Astrocyte (in vitro differentiated cells and primary cell): ENCODE data around the gene MRTFB. TPM values are rescaled to one million over a fixed set of nuclear protein-coding genes. Genes with fewer than 3 reads are reported as not detected.
"Not testable (repeated sequence)": the region's sequence is repeated elsewhere in the genome, so short reads cannot be mapped to it uniquely, and the experiment has no call there.

ENCODE experiments used
- DNase-seq: peaks from one replicate; pipeline ENCODE4 v3.0.0-alpha.2; 2010; ENCODE audit warnings: low read depth
- FAIRE-seq: peaks from 2 replicates; lab custom pipeline; 2011; peaks lifted over from hg19 to GRCh38; lab: Jason Lieb, UNC
- H2AFZ ChIP-seq: 2 replicates; pipeline ENCODE4 v1.6.0; 2012; ENCODE audit warnings: low read depth, low read length, inconsistent platforms
- H3K27ac ChIP-seq: 2 replicates; pipeline ENCODE4 v1.5.1; 2011; ENCODE audit warnings: low read depth, low read length, inconsistent platforms
- H3K27me3 ChIP-seq: 2 replicates; pipeline ENCODE4 v1.6.0; 2011; ENCODE audit warnings: low read length, inconsistent platforms; ENCODE audit not compliant: insufficient read depth
- H3K36me3 ChIP-seq: 2 replicates; pipeline ENCODE4 v1.5.1; 2011; ENCODE audit warnings: low read length, inconsistent platforms; ENCODE audit not compliant: insufficient read depth
- H3K4me1 ChIP-seq: 2 replicates; pipeline ENCODE4 v1.5.1; 2011; ENCODE audit warnings: low read length, inconsistent platforms; ENCODE audit not compliant: insufficient read depth
- H3K4me2 ChIP-seq: 2 replicates; pipeline ENCODE4 v1.6.0; 2012; ENCODE audit warnings: low read length, inconsistent platforms
- H3K4me3 ChIP-seq: 2 replicates; pipeline ENCODE4 v1.5.1; 2011; ENCODE audit warnings: low read depth, mild to moderate bottlenecking, low read length, inconsistent platforms; ENCODE audit not compliant: insufficient read depth
- H3K79me2 ChIP-seq: 2 replicates; pipeline ENCODE4 v1.6.0; 2012; ENCODE audit warnings: mild to moderate bottlenecking, low read length, inconsistent platforms; ENCODE audit not compliant: insufficient read depth
- H3K9ac ChIP-seq: 2 replicates; pipeline ENCODE4 v1.6.0; 2012; ENCODE audit warnings: mild to moderate bottlenecking, low read length, inconsistent platforms
- H3K9me3 ChIP-seq: 2 replicates; pipeline ENCODE4 v1.5.1; 2012; ENCODE audit warnings: low read depth, mild to moderate bottlenecking, low read length, inconsistent platforms; ENCODE audit not compliant: insufficient read depth
- H4K20me1 ChIP-seq: 2 replicates; pipeline ENCODE4 v1.6.0; 2012; ENCODE audit warnings: low read length, inconsistent platforms; ENCODE audit not compliant: insufficient read depth
- H3K27ac Mint-ChIP-seq: one replicate; pipeline ENCODE4 v1.8.0; 2021; ENCODE audit warnings: mild to moderate bottlenecking, mixed read lengths; ENCODE audit not compliant: unreplicated experiment
- H3K27me3 Mint-ChIP-seq: one replicate; pipeline ENCODE4 v1.8.0; 2021; ENCODE audit warnings: low read depth, mixed read lengths; ENCODE audit not compliant: unreplicated experiment
- H3K36me3 Mint-ChIP-seq: one replicate; pipeline ENCODE4 v1.8.0; 2021; ENCODE audit warnings: low read depth, mixed read lengths; ENCODE audit not compliant: unreplicated experiment
- H3K4me1 Mint-ChIP-seq: one replicate; pipeline ENCODE4 v1.8.0; 2021; ENCODE audit warnings: low read depth, mixed read lengths; ENCODE audit not compliant: unreplicated experiment
- H3K4me3 Mint-ChIP-seq: one replicate; pipeline ENCODE4 v1.8.0; 2021; ENCODE audit warnings: mild to moderate bottlenecking, moderate library complexity, mixed read lengths; ENCODE audit not compliant: unreplicated experiment
- H3K9me3 Mint-ChIP-seq: one replicate; pipeline ENCODE4 v1.8.0; 2021; ENCODE audit warnings: mild to moderate bottlenecking, mixed read lengths; ENCODE audit not compliant: unreplicated experiment
- CTCF ChIP-seq: IDR thresholded peaks from 2 replicates; pipeline ENCODE4 v1.5.1; 2011; ENCODE audit warnings: low read depth, mild to moderate bottlenecking, inconsistent platforms, low read length, moderate library complexity; ENCODE audit not compliant: insufficient read depth
- EZH2 ChIP-seq: IDR thresholded peaks from 2 replicates; pipeline ENCODE4 v1.6.1; 2012; ENCODE audit warnings: mild to moderate bottlenecking, low read length, inconsistent platforms; ENCODE audit not compliant: insufficient read depth
- total RNA-seq: library from RNA; stranded (reverse); gene quantifications from 2 replicates; pipeline ENCODE4 v1.2.1, GENCODE V29; 2021

The MRTFB gene
- total RNA-seq, 1 donor from 2014 or later: 32.5 TPM

GRCh38 chr16:14182999-14183398 is 111.9 kb downstream of the MRTFB start:
- Histone ChIP-seq H3K79me2 (peaks cover 4% of the 10 kb centered on the region), H3K4me3 (no peak overlapping the region), H3K9ac (no peak overlapping the region), H2AFZ (no peak overlapping the region), H4K20me1 (peaks cover 10% of the 10 kb centered on the region), H3K4me2 (no peak overlapping the region), H3K27me3 (no peaks in the 10 kb centered on the region), H3K9me3 (no peaks in the 10 kb centered on the region), H3K36me3 (no peaks in the 10 kb centered on the region), H3K4me1 (peaks cover 24% of the 10 kb centered on the region), H3K27ac (no peak overlapping the region)
- Mint-ChIP-seq H3K27me3 (no peaks in the 10 kb centered on the region), H3K4me1 (peaks cover 38% of the 10 kb centered on the region), H3K9me3 (no peaks in the 10 kb centered on the region), H3K4me3 (no peak overlapping the region), H3K36me3 (peaks cover 2% of the 10 kb centered on the region), H3K27ac (no peak overlapping the region)
- DNase-seq (no peak), FAIRE-seq (no peak)
- TF ChIP-seq CTCF: no peak
- no peak for TF ChIP-seq EZH2

GRCh38 chr16:14183962-14184361 is 112.8 kb downstream of the MRTFB start:
- not testable (repeated sequence) for H3K36me3 Mint-ChIP-seq, H3K27ac Mint-ChIP-seq, H3K4me2 ChIP-seq, H3K9me3 ChIP-seq, H4K20me1 ChIP-seq, H3K27ac ChIP-seq, H3K4me3 ChIP-seq, H3K4me3 Mint-ChIP-seq, H3K9me3 Mint-ChIP-seq, H3K27me3 ChIP-seq, H3K36me3 ChIP-seq, H3K79me2 ChIP-seq, H2AFZ ChIP-seq, DNase-seq, H3K27me3 Mint-ChIP-seq, FAIRE-seq, H3K9ac ChIP-seq
- H3K4me1 Mint-ChIP-seq: peaks cover 38% of the 10 kb centered on the region
- H3K4me1 ChIP-seq: peaks cover 24% of the 10 kb centered on the region

- peak; percentile 37 for FAIRE-seq
Observed at GRCh38 chr16:14186007-14186794, 115.1 kb downstream of the MRTFB start.

More at GRCh38 chr16:14186007-14186794, 115.1 kb downstream of the MRTFB start:
- Histone ChIP-seq H2AFZ (peak overlapping the region; percentile 66), H3K4me1 (peaks cover 20% of the 10 kb centered on the region), H4K20me1 (peaks cover 3% of the 10 kb centered on the region), H3K9ac (peak overlapping the region; percentile 77), H3K36me3 (no peaks in the 10 kb centered on the region), H3K9me3 (no peaks in the 10 kb centered on the region), H3K79me2 (peaks cover 4% of the 10 kb centered on the region), H3K27me3 (no peaks in the 10 kb centered on the region), H3K27ac (peak overlapping the region; percentile 66), H3K4me2 (peak overlapping the region; percentile 89), H3K4me3 (peak overlapping the region; percentile 62)
- DNase-seq: peak; percentile 91
- Mint-ChIP-seq H3K4me1 (peaks cover 30% of the 10 kb centered on the region), H3K27ac (peak overlapping the region; percentile 75), H3K9me3 (no peaks in the 10 kb centered on the region), H3K27me3 (no peaks in the 10 kb centered on the region), H3K36me3 (no peaks in the 10 kb centered on the region), H3K4me3 (peak overlapping the region; percentile 78)
- peak; percentile 70 for TF ChIP-seq CTCF
- no peak for TF ChIP-seq EZH2
